ENCODE results near the gene MZT2B. TPM values are rescaled to one million over a fixed set of nuclear protein-coding genes. Genes with fewer than 3 reads are reported as not detected.
"Not testable (repeated sequence)": the region's sequence is repeated elsewhere in the genome, so short reads cannot be mapped to it uniquely, and the experiment has no call there.

The MZT2B gene
- total and polyA plus RNA-seq, 2 of the 13 experiments (the other 11 are each of a cell fraction or from before 2014, with no cell fraction given) = 253 to 410 TPM

DNA sequence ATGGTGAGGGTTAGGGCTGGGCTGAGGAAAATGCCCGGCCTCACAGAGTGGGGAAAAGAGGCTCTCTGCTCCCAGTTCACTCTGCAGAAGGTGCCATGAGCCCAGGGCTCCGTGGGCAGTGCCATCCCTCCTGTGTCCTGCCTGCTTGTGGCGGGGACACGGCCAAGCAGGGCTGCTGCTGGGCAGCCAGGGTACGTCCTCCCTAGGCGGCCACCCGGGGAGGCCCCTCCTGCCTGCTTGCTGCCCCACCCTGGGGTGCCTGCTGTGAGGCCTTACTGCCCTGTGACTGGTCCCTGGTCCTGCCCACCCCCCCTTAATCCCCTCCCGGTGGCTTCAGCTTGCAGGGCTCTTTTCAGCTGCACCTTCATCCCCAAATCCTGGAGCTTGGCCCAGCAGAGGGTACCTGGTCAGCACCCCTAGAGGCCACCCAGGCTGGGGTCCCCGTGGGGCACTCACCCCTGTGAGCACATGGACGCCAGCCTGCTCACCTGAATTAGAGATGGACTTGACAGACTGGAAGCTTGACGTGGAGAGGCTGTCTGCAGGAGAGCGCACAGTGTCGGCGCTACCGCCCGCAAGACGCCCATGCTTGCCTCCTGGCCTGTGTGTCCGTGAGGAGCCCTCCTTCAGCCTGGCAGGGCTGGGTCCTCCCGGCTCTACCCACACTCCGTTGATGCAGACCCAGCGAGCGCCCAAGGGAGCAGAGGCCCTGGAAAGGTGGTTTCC, 40.3 kb upstream of the MZT2B start:
- DNase-seq (ENCODE audit: low spot score); POLR2A ChIA-PET; H4K20me1 ChIP-seq (ENCODE audit: insufficient read depth, low read length); BruUV-seq (replicated peaks); ATAC-seq; FAIRE-seq; CTCF ChIA-PET (ENCODE audit: low intra/inter-chr PET ratio, low total read pairs); H2AFZ ChIP-seq (ENCODE audit: low read length); H3K4me3 ChIP-seq (replicated peaks in 1 of 3; ENCODE audit: insufficient read depth in 1 of 3, low read depth in 2 of 3, low read length in 3 of 3); H3K79me2 ChIP-seq (ENCODE audit: insufficient read depth, low read length); in situ Hi-C loops (cut with HindIII; ENCODE audit: extremely low pct_ligation_motif_present, low pct_unique_long_range_greater_than_20kb); intact Hi-C loops (cut with micrococcal nuclease; ENCODE audit: unreplicated experiment); H3K4me2 ChIP-seq (ENCODE audit: low read depth, low read length); H3K4me1 ChIP-seq (ENCODE audit: insufficient read depth, low read length); H3K9ac ChIP-seq (ENCODE audit: insufficient read depth, low read depth, low read length); H3K27ac ChIP-seq (ENCODE audit: extremely low read length, insufficient read depth, low read length); H3K9me3 ChIP-seq (ENCODE audit: low read length); H3K36me3 ChIP-seq (replicated peaks in 1 of 2; ENCODE audit: control insufficient read depth in 1 of 2, insufficient read depth in 2 of 2, low read length in 2 of 2): not testable (repeated sequence)
- 56% methylated on average over 12 of the region's 22 CpGs for WGBS (ENCODE audit: low lambda C conversion rate)
- peaks cover 4 to 14% of the 10 kb centered on the region in 2 experiments; a peak in 4 of 5 replicates for H3K27me3 ChIP-seq (ENCODE audit: control insufficient read depth in 1 of 2, insufficient read depth in 2 of 2, low read length in 2 of 2)

- H3K27ac ChIP-seq (ENCODE audit: extremely low read length, insufficient read depth, low read length); H3K9ac ChIP-seq (ENCODE audit: insufficient read depth, low read depth, low read length); intact Hi-C loops (cut with micrococcal nuclease; ENCODE audit: unreplicated experiment); in situ Hi-C loops (cut with HindIII; ENCODE audit: extremely low pct_ligation_motif_present, low pct_unique_long_range_greater_than_20kb); H2AFZ ChIP-seq (ENCODE audit: low read length); H3K9me3 ChIP-seq (ENCODE audit: low read length); H3K4me2 ChIP-seq (ENCODE audit: low read depth, low read length); CTCF ChIA-PET (ENCODE audit: low intra/inter-chr PET ratio, low total read pairs); POLR2A ChIA-PET; H3K79me2 ChIP-seq (ENCODE audit: insufficient read depth, low read length); H4K20me1 ChIP-seq (ENCODE audit: insufficient read depth, low read length); H3K36me3 ChIP-seq (replicated peaks in 1 of 2; ENCODE audit: control insufficient read depth in 1 of 2, insufficient read depth in 2 of 2, low read length in 2 of 2); DNase-seq (ENCODE audit: low spot score); BruUV-seq (replicated peaks); FAIRE-seq; H3K4me3 ChIP-seq (replicated peaks in 1 of 3; ENCODE audit: insufficient read depth in 1 of 3, low read depth in 2 of 3, low read length in 3 of 3); H3K4me1 ChIP-seq (ENCODE audit: insufficient read depth, low read length): not testable (repeated sequence)
- peak; percentile 2; the same call in 1 of the 3 replicates for ATAC-seq
- 20% methylated on average over 9 of the region's 13 CpGs for WGBS (ENCODE audit: low lambda C conversion rate)
- H3K27me3 ChIP-seq (ENCODE audit: control insufficient read depth in 1 of 2, insufficient read depth in 2 of 2, low read length in 2 of 2) = peaks cover 4 to 14% of the 10 kb centered on the region in 2 experiments; a peak in 4 of 5 replicates
Observed at GRCh38 chr2:130142396-130143265, 39.4 kb upstream of the MZT2B start.

GRCh38 chr2:130143266-130144039, 38.6 kb upstream of the MZT2B start:
- Histone ChIP-seq H3K27me3 (ENCODE audit: control insufficient read depth in 1 of 2, insufficient read depth in 2 of 2, low read length in 2 of 2) (peaks cover 4 to 14% of the 10 kb centered on the region in 2 experiments; a peak in 4 of 5 replicates), H3K4me3 (replicated peaks in 1 of 3; ENCODE audit: insufficient read depth in 1 of 3, low read depth in 2 of 3, low read length in 3 of 3) (peak overlapping the region in 1 of 3 experiments; percentile 9; a peak in 1 of 6 replicates), H3K4me2 (ENCODE audit: low read depth, low read length) (peak overlapping the region; percentile 4; the same call in 1 of the 2 replicates)
- ATAC-seq; H3K79me2 ChIP-seq (ENCODE audit: insufficient read depth, low read length); H4K20me1 ChIP-seq (ENCODE audit: insufficient read depth, low read length); H3K9ac ChIP-seq (ENCODE audit: insufficient read depth, low read depth, low read length); DNase-seq (ENCODE audit: low spot score); intact Hi-C loops (cut with micrococcal nuclease; ENCODE audit: unreplicated experiment); H3K4me1 ChIP-seq (ENCODE audit: insufficient read depth, low read length); FAIRE-seq; BruUV-seq (replicated peaks); CTCF ChIA-PET (ENCODE audit: low intra/inter-chr PET ratio, low total read pairs); H3K36me3 ChIP-seq (replicated peaks in 1 of 2; ENCODE audit: control insufficient read depth in 1 of 2, insufficient read depth in 2 of 2, low read length in 2 of 2); H3K27ac ChIP-seq (ENCODE audit: extremely low read length, insufficient read depth, low read length); H3K9me3 ChIP-seq (ENCODE audit: low read length); POLR2A ChIA-PET; H2AFZ ChIP-seq (ENCODE audit: low read length); in situ Hi-C loops (cut with HindIII; ENCODE audit: extremely low pct_ligation_motif_present, low pct_unique_long_range_greater_than_20kb): not testable (repeated sequence)
- 27% methylated on average over 19 of the region's 28 CpGs for WGBS (ENCODE audit: low lambda C conversion rate)

All from HepG2 (cell line).